ENCODE measurements around the gene TESMIN.

Gene TESMIN

DNA sequence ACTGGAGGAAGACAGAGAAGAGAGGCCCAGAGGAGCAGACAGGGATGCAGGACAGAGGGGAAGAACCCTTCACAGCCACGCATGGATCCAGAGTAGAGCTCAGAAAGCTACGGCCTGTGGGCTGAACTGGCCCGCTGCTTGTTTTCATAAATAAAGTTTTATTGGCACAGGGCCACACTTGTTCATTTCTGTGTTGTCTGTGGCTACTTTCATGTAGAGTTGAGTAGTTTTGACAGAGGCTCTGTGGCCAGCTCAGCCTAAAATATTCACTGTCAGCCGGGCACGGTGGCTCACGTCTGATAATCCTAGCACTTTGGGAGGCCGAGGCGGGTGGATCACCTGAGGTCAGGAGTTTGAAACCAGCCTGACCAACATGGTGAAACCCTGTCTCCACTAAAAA lies 93.2 kb downstream of the TESMIN start:
- DNase-seq = no peak

Data from inflammatory macrophage treated with lipopolysaccharide for 4 hours (primary cell).